Head of caudate nucleus (tissue), 42 donors: ENCODE data around the gene MYH6.

Source experiments
- DNase-seq, 42 donors: peaks; one replicate each; pipeline versions ENCODE4 v3.0.0 to v3.0.0-alpha.2; 2020 to 2021; ENCODE audit warnings: mixed read lengths in 7 of 42
- intact Hi-C: fragments of 100-400 bp; cut with DNase I; formaldehyde crosslinking; loops from one replicate; pipeline ENCODE4 v1.15.0; 2022

Gene MYH6

GRCh38 chr14:23365732-23366425 is 42.2 kb downstream of the MYH6 start:
- DNase-seq = peak in 33 of 42 donors; percentile 9 to 85 (median 61)
- intact Hi-C loops = no loop called here

- intact Hi-C loops = no loop called here
These were observed 42.9 kb downstream of the MYH6 start, which contains the start of gene EFS for GRCh38 chr14:23365036-23365731. TSS of gene EFS (minus strand) at chr14:23365172. CDS start at chr14:23365025, 147 bp downstream.

GRCh38 chr14:23364164-23365035 is 43.7 kb downstream of the MYH6 start:
- intact Hi-C loops = loop anchor here (5.0 kb wide), 1 partner anchor 42 kb away; the partner anchor contains the start of gene PABPN1
- DNase-seq = peak; percentile 42 to 90 (median 78)

More at GRCh38 chr14:23365036-23365731, 42.9 kb downstream of the MYH6 start, which contains the start of gene EFS:
- DNase-seq = peak in 34 of 42 donors; percentile 22 to 85 (median 65)

GRCh38 chr14:23362200-23362599 is 45.9 kb downstream of the MYH6 start:
- intact Hi-C loops = loop anchor here (5.0 kb wide), 1 partner anchor 40 kb away; the partner anchor contains the start of gene PABPN1
- peak in 4 of 42 donors; percentile 6 to 29 (median 14) for DNase-seq

- intact Hi-C loops = loop anchor here (5.0 kb wide), 1 partner anchor 39 kb away; the partner anchor contains the start of gene PABPN1
- DNase-seq = peak in 2 of 42 donors; percentile 2 to 7
These were observed 46.3 kb downstream of the MYH6 start for GRCh38 chr14:23361763-23362162.

- intact Hi-C loops = loop anchor here (5.0 kb wide), 1 partner anchor 39 kb away; the partner anchor contains the start of gene PABPN1
- DNase-seq = peak in 28 of 42 donors; percentile 18 to 83 (median 58)
These were observed 46.8 kb downstream of the MYH6 start for GRCh38 chr14:23361320-23361719.

GRCh38 chr14:23360496-23360895 is 47.6 kb downstream of the MYH6 start:
- intact Hi-C loops = loop anchor here (5.0 kb wide), 1 partner anchor 38 kb away; the partner anchor contains the start of gene PABPN1

GRCh38 chr14:23359722-23360447 is 48.2 kb downstream of the MYH6 start:
- intact Hi-C loops = loop anchor here (5.0 kb wide), 1 partner anchor 38 kb away; the partner anchor contains the start of gene PABPN1
- DNase-seq = peak in 4 of 42 donors; percentile 4 to 22 (median 12)

More at GRCh38 chr14:23360496-23360895, 47.6 kb downstream of the MYH6 start:
- DNase-seq = peak; percentile 49 to 93 (median 80)

- peak in 3 of 42 donors; percentile 0 to 4 (median 4) for DNase-seq
- intact Hi-C loops = no loop called here
These were observed 48.9 kb downstream of the MYH6 start for GRCh38 chr14:23359167-23359626.

GRCh38 chr14:23358553-23359166 is 49.4 kb downstream of the MYH6 start:
- DNase-seq = peak in 4 of 42 donors; percentile 1 to 27 (median 12)
- intact Hi-C loops = no loop called here

GRCh38 chr14:23358042-23358441 is 50.0 kb downstream of the MYH6 start:
- no peak for DNase-seq
- intact Hi-C loops = no loop called here

- peak in 5 of 42 donors; percentile 1 to 33 (median 11) for DNase-seq
- intact Hi-C loops = no loop called here
These were observed 50.8 kb downstream of the MYH6 start for GRCh38 chr14:23357261-23357660.

- DNase-seq = peak in 4 of 42 donors; percentile 4 to 21 (median 8)
- intact Hi-C loops = no loop called here
These were observed 51.4 kb downstream of the MYH6 start for GRCh38 chr14:23356662-23357061.

GRCh38 chr14:23355871-23356435 is 52.1 kb downstream of the MYH6 start:
- peak in 4 of 42 donors; percentile 0 to 39 (median 26) for DNase-seq
- intact Hi-C loops = no loop called here

- intact Hi-C loops = no loop called here
- DNase-seq = peak in 4 of 42 donors; percentile 1 to 23 (median 18)
These were observed 53.1 kb downstream of the MYH6 start for GRCh38 chr14:23354990-23355389.

- peak in 3 of 42 donors; percentile 0 to 28 (median 22) for DNase-seq
- intact Hi-C loops = no loop called here
These were observed 54.7 kb downstream of the MYH6 start for GRCh38 chr14:23353433-23353780.
